ENCODE measurements around the gene ARL5A.
A peak's percentile ranks its signal among the peaks of the same experiment; 100 is the strongest.
"Not testable (repeated sequence)": the region's sequence is repeated elsewhere in the genome, so short reads cannot be mapped to it uniquely, and the experiment has no call there.

The ARL5A gene, protein sequence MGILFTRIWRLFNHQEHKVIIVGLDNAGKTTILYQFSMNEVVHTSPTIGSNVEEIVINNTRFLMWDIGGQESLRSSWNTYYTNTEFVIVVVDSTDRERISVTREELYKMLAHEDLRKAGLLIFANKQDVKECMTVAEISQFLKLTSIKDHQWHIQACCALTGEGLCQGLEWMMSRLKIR

GRCh38 chr2:151828143-151828889 is at the start of gene ARL5A:
Gene ARL5A, minus strand, starts transcription at chr2:151828421. Its CDS starts 245 bp downstream, at chr2:151828176.
- peak; percentile 89 for DNase-seq (ENCODE audit: low read depth)

DNA sequence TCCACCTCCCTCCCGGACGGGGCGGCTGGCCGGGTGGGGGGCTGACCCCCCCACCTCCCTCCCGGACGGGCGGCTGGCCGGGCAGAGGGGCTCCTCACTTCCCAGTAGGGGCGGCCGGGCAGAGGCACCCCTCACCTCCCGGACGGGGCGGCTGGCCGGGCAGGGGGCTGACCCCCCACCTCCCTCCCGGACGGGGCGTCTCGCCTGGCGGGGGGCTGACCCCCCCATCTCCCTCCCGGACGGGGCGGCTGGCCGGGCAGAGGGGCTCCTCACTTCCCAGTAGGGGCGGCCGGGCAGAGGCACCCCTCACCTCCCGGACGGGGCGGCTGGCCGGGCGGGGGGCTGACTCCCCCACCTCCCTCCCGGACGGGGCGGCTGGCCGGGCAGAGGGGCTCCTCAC is 47.4 kb upstream of the ARL5A start:
- DNase-seq (ENCODE audit: low read depth): not testable (repeated sequence)

GRCh38 chr2:151872463-151872862 is 44.2 kb upstream of the ARL5A start:
- no peak for DNase-seq (ENCODE audit: low read depth)

- no peak for DNase-seq (ENCODE audit: low read depth)
These were observed 41.1 kb upstream of the ARL5A start for GRCh38 chr2:151869291-151869690.

- no peak for DNase-seq (ENCODE audit: low read depth)
These were observed 34.5 kb upstream of the ARL5A start for GRCh38 chr2:151862700-151863099.

GRCh38 chr2:151861174-151861573 is 33.0 kb upstream of the ARL5A start:
- no peak for DNase-seq (ENCODE audit: low read depth)

- DNase-seq (ENCODE audit: low read depth): no peak
These were observed 32.5 kb upstream of the ARL5A start for GRCh38 chr2:151860613-151861146.

DNA sequence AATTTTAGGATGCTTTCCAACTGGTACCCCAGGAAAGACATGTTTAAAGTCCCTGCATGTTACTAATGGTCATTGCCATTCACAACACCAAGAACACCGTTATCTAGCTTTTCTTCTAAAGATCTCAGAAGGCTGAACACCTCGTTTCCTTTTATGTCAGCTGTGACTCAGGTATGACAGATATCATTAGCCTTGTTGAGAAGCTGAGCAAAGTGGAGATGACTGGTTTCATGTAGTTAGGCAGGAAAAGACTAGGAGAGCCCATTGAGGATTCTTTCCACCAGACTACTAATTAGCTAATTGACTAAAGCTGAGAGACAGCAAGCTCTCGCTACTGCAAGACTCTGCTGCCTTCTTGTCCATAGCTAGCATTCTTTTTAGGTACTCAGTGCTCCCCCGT is 32.0 kb upstream of the ARL5A start:
- no peak for DNase-seq (ENCODE audit: low read depth)

DNA sequence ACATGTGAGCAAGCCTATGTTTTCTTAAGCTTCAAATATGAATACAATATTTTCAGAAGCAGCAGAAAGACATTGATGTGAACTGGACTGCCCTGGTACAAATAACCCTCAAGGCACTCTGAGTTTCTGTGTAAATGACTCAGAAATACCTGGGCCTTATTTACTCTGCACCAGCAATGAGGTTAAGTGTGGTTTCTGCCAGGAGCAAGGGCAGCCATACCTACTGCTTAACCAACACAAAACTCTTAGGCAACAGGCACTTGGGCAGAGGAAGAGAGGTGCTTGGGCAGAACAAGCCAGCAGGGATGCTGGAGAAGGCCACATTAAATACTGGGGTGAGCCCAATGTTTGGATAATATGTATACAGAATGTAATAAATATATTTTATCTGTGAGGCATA is 29.4 kb upstream of the ARL5A start:
- DNase-seq (ENCODE audit: low read depth): no peak

DNA sequence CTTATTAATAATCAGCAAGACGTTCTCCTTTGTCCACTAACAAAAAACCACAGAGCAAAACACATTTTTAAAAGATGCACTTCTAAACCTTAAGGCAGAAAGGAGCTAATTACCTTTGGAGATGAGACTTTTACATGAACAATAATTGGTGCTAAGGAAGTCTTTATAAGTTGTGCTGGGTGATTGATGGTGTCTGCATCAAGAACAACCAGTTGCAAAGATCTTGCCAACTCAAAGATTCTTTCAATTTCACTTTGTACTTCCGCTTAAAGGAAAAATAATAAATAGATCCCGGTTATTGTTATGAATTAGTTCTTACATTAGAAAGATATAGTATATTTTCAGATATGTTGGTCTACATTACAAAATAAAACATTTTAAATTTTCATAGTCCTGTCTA is 26.9 kb upstream of the ARL5A start:
- DNase-seq (ENCODE audit: low read depth): no peak

DNA sequence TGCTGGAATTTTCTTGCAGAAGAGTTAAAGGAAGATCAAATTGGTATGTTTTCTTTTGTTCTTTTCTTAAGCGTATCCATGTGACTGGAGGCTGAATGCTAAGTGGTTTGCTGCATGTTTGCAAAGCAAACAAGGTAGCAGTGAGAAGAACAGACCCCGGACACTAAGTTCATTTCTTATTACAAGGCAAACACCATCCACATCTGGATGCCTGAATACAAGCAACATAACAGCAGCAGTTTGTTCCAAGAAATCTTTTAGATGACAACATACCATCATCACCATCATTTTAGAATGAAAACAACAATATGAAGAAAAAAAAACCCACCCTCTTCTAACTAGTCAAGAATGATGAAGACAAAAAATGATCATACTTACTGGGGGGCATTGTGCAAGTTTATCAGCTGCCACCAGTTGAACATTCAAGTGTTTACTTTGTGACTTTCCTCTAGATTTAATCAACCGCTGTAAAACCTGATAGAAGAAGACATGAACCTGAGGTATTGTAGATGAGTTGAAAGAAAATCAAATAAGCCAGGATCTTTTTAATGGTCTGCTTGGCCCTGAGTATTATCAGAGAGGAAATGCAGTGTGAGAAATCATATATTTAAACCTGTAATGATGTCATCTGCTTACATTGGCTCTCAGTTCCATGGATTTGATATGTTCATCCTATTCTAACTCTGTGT is 25.0 kb upstream of the ARL5A start:
- DNase-seq (ENCODE audit: low read depth): no peak

DNA sequence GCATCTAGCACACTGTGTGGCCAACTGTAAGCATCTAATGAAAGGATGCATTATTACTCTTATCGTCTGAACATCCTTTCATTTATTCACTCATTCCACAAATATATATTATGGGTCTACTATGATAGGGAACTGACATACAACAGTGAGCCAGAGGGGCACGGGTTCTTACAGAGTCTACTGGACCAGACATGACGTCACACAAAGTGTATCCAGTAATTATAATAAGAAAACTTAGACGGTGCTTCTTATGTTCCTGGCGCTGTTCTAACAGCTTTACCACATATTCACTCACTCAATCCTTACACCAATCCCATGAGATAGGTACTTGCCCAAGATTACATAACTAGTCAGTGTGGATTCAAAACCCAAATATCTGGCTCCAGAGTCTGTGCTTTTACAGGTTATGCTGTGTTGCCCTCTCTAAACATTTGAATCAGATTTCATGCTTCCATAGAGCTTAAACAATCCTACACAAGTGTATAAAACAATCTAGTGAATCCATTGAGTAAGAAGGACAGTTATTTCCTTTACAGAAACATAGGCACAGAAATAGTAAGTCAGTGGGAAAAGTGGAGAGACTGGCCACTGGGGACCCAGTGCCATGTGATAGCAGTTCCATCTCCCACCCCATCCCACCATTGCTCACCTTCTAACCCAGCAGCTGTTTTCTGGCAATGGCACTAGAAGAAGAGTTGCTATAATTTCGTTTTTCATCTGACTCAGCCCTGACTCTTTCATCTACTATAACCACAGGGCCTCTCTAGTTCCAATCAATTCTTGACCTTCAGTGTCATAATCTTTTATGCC is 24.2 kb upstream of the ARL5A start:
- DNase-seq (ENCODE audit: low read depth): no peak

DNA sequence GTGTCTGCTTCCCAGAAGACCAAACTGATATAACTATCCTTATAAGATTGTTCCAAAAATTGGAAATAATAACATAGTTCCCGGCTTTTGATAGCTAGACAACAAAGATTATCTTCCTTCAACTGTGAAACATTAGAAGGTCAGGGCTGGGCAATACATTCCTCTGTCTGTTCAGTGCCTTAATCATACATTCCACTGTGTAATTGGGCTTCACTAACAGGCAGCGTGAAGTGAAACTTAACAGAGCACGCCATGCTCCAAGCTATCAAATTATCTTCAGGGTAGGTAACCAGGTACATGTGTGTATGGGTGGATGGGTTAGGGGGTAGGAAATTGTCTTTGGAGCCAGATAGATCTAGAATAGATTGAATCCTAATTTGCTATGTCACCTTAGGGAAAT is 23.5 kb upstream of the ARL5A start:
- no peak for DNase-seq (ENCODE audit: low read depth)

DNA sequence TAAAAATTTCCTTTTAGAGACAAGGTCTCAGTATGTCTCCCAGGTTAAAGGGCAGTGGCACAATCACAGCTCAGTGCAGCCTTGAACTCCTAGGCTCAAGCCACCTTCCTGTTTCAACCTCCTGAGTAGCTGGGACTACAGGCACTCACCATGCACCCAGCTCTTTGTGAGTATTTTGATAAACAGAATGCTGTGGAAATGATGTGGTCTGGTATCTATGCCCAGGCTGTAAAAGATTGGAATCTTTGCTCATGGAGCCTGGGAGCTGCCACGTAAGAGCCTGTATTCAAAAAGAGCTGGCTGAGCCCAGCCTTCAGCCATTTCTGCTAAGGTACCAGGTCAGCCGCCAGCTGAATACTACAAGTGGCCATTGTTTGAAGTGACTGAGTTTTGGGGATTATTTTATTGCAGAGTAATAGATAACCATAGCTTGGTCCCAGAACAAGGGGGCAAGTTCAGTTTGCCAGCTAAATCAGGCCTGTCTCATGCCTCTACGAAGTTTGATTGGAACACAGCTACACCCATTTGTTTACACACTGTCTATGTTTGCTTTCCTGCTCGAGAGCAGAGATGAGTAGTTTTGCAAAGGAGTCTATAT is 21.3 kb upstream of the ARL5A start:
- DNase-seq (ENCODE audit: low read depth): no peak

DNA sequence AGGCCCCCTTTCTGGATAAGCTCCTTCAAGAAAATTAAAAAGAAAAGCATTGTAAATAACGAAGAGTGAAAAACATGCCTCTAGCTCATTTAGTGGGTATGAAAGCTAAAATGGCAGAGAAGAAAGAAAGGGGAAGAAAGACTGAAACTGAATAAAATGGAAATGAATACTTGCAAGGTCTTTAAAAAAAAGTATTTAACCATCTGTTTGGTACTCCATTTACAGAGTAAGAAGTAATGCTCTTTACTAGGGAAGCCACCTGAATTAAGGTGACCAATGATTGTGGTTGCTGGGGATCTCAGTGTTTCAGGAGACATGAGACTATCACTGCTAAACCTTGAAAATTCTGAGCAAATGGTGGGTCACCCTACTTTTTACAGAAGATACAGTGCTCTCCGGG is 17.7 kb upstream of the ARL5A start:
- no peak for DNase-seq (ENCODE audit: low read depth)

DNA sequence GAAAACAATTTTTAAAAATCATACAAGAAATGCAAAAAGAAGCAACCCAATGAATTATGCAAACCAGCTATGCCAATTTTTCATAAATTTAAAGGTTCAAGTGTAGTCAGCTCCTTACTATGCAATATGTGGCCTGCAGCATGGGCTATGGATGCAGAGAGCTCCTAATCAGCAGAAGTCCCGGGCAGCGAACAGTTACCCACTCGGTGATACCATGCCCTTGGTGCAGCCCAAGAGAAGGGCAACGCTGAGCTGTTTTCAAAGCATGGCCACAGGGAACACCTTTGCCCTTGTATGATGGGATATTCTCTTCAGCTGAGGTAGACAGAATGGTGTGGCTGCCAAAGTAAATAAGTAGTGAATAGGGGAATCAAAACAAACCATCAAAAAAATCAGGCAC is 17.3 kb upstream of the ARL5A start:
- DNase-seq (ENCODE audit: low read depth): no peak

DNA sequence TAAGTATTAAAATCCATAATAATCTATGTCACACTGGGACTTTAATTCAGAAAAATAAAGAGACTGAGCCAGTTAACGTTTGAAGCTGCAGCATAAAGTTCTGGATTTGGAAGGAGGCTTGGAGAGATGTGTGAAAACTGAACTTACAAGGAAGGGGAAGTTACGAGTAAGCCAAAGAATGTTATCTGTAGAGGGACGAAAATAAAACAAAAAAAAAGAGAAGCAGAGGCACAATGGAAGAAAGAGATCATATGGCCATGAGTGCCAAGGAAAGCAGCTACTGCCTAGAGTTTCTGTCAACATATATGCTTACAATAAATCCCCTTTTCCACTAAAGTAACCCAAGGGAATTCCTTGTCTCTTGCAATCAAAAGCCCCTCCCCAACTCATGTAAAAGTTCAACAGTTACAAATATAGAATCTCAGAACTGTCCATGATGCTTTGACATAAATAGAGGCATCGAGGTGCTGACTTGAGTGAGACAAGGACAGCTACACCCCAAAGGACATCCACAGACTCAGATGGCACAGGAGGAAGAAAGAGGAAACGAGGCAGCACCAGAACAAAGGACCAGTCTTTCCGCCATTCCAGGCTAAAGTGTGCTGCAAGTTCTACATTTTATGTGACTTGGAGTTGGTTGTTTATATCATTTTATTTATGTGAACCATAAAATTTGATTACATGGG is 16.1 kb upstream of the ARL5A start:
- DNase-seq (ENCODE audit: low read depth): no peak

GRCh38 chr2:151843691-151844061 is 15.5 kb upstream of the ARL5A start:
- no peak for DNase-seq (ENCODE audit: low read depth)

GRCh38 chr2:151842830-151843690 is 14.8 kb upstream of the ARL5A start:
- DNase-seq (ENCODE audit: low read depth): no peak

DNA sequence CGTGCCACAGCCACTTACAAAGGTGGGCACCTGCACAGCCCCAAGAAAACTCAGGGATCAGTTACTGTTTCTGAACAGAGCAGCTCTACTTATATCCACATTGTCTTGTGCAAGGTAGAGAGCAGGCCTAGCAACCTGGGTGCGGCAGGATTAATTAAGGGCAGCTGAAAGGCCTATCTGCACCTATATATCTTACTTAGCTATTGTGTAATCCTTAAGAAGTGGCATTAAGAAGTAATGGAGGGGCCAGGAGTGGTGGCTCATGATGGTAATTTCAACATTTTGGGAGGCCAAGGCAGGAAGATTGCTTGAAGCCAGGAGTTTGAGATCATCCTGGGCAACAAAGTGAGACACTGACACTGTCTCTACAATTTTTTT is 12.8 kb upstream of the ARL5A start:
- DNase-seq (ENCODE audit: low read depth): no peak
